ENCODE data around the gene CEACAM4. TPM values are rescaled to one million over a fixed set of nuclear protein-coding genes. Genes with fewer than 3 reads are reported as not detected.

Gene CEACAM4
- total RNA-seq, 2 experiments from 2014 or later: not detected

- no peaks in the 10 kb centered on the region for H3K36me3 Mint-ChIP-seq
- ChIA-PET CTCF (interaction anchor here (1.5 kb wide), 1 partner anchor 32 kb away, joined by 3 read pairs; no protein-coding TSS in a partner anchor), POLR2A (no interaction called here)
- H3K4me3 Mint-ChIP-seq: no peak overlapping the region
- DNase-seq: no peak
- intact Hi-C loops (cut with micrococcal nuclease): no loop called here
- no peaks in the 10 kb centered on the region for H3K4me1 Mint-ChIP-seq (ENCODE audit: low read depth)
- peaks cover 20% of the 10 kb centered on the region for H3K27me3 Mint-ChIP-seq
- H3K27ac Mint-ChIP-seq: no peak overlapping the region
- peaks cover 3% of the 10 kb centered on the region for H3K9me3 Mint-ChIP-seq
Measured at GRCh38 chr19:41615207-41615606, 11.7 kb downstream of the CEACAM4 start.

GRCh38 chr19:41612483-41612882 is 14.4 kb downstream of the CEACAM4 start:
- Mint-ChIP-seq H3K4me3 (no peak overlapping the region), H3K9me3 (peaks cover 3% of the 10 kb centered on the region), H3K27ac (no peak overlapping the region), H3K4me1 (ENCODE audit: low read depth) (no peaks in the 10 kb centered on the region), H3K36me3 (no peaks in the 10 kb centered on the region), H3K27me3 (peaks cover 17% of the 10 kb centered on the region)
- intact Hi-C loops (cut with micrococcal nuclease): no loop called here
- DNase-seq: no peak
- ChIA-PET POLR2A (no interaction called here), CTCF (no interaction called here)

GRCh38 chr19:41610789-41611188 is 16.1 kb downstream of the CEACAM4 start:
- DNase-seq: no peak
- CTCF ChIA-PET: interaction anchor here (0.5 kb wide), 1 partner anchor 31 kb away, joined by 3 read pairs; no protein-coding TSS in a partner anchor
- H3K4me3 Mint-ChIP-seq: no peak overlapping the region
- H3K36me3 Mint-ChIP-seq: no peaks in the 10 kb centered on the region
- H3K4me1 Mint-ChIP-seq (ENCODE audit: low read depth): no peaks in the 10 kb centered on the region
- intact Hi-C loops (cut with micrococcal nuclease): no loop called here
- peaks cover 3% of the 10 kb centered on the region for H3K9me3 Mint-ChIP-seq
- peaks cover 14% of the 10 kb centered on the region for H3K27me3 Mint-ChIP-seq
- POLR2A ChIA-PET: no interaction called here
- H3K27ac Mint-ChIP-seq: no peak overlapping the region

DNA sequence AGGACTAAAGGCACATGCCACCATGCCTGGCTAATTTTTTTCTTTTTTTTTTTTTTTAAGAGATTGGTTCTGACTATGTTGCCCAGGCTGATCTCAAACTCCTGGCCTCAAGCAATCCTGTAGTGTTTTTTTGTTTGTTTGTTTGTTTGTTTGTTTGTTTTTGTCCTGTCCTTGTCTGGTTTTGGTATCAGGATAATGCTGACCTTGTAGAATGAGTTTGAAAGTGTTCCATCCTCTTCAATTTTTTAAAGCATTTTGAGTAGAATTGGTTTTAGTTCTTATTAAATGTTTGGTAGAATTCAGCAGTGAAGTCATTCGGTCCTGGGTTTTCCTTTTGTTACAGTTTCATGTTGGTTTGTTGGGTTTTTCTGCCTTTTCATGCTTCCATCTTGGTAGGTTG is 19.2 kb downstream of the CEACAM4 start:
- Mint-ChIP-seq H3K27me3 (peaks cover 5% of the 10 kb centered on the region), H3K4me1 (ENCODE audit: low read depth) (no peaks in the 10 kb centered on the region), H3K36me3 (no peaks in the 10 kb centered on the region), H3K4me3 (no peak overlapping the region), H3K9me3 (no peaks in the 10 kb centered on the region), H3K27ac (no peak overlapping the region)
- ChIA-PET POLR2A (no interaction called here), CTCF (interaction anchor here (0.6 kb wide), 2 partner anchors 10 to 36 kb away, joined by 3 read pairs; no protein-coding TSS in a partner anchor)
- DNase-seq: no peak
- intact Hi-C loops (cut with micrococcal nuclease): no loop called here

- Mint-ChIP-seq H3K9me3 (no peaks in the 10 kb centered on the region), H3K36me3 (no peaks in the 10 kb centered on the region), H3K4me3 (no peak overlapping the region), H3K4me1 (ENCODE audit: low read depth) (no peaks in the 10 kb centered on the region), H3K27ac (no peak overlapping the region), H3K27me3 (peaks cover 5% of the 10 kb centered on the region)
- ChIA-PET POLR2A (no interaction called here), CTCF (interaction anchor here (2.9 kb wide), 1 partner anchor 10 kb away, joined by 12 read pairs; no protein-coding TSS in a partner anchor)
- intact Hi-C loops (cut with micrococcal nuclease): no loop called here
- peak; percentile 3 for DNase-seq
Measured at GRCh38 chr19:41606215-41606837, 20.5 kb downstream of the CEACAM4 start.

- Mint-ChIP-seq H3K27me3 (peaks cover 5% of the 10 kb centered on the region), H3K36me3 (no peaks in the 10 kb centered on the region), H3K4me3 (no peak overlapping the region), H3K27ac (no peak overlapping the region), H3K4me1 (ENCODE audit: low read depth) (no peaks in the 10 kb centered on the region), H3K9me3 (no peaks in the 10 kb centered on the region)
- intact Hi-C loops (cut with micrococcal nuclease): no loop called here
- DNase-seq: peak; percentile 2
- ChIA-PET CTCF (interaction anchor here (1.0 to 2.9 kb wide), 4 partner anchors 8 to 156 kb away, joined by 4 to 12 read pairs (median 6); no protein-coding TSS in a partner anchor), POLR2A (no interaction called here)
Measured at GRCh38 chr19:41604831-41605230, 22.0 kb downstream of the CEACAM4 start.

DNA sequence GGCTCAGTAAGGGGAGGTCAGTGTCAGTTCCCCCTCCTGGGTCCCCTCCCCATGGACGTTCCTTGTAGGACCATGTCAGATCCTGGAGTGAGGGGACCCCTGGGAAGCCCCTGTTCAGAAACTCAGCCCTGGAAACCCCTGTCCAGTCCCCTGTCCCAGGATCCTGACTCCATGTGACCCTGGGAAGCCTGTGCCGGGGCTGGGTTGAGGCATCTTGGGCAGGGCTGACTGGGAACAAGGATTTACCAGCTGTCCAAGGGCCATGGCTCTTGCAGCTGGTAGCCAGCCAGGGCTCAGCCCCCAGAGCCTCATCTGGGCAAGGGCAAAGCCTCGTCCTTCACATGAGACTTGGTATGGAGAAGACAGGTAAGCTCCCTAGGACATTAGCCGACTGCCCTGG is 25.1 kb downstream of the CEACAM4 start:
- Mint-ChIP-seq H3K36me3 (no peaks in the 10 kb centered on the region), H3K4me3 (no peak overlapping the region), H3K27me3 (peaks cover 9% of the 10 kb centered on the region), H3K27ac (no peak overlapping the region), H3K4me1 (ENCODE audit: low read depth) (peaks cover 3% of the 10 kb centered on the region), H3K9me3 (no peaks in the 10 kb centered on the region)
- peak; percentile 4 for DNase-seq
- CTCF ChIA-PET: interaction anchor here (0.7 to 1.1 kb wide), 3 partner anchors 36 to 50 kb away, joined by 3 to 5 read pairs (median 3); no protein-coding TSS in a partner anchor
- intact Hi-C loops (cut with micrococcal nuclease): no loop called here
- POLR2A ChIA-PET: no interaction called here

- ChIA-PET CTCF (interaction anchor here (0.8 to 3.7 kb wide), 7 partner anchors 30 to 159 kb away, joined by 3 to 19 read pairs (median 4); partner anchors contain the start of gene DMAC2), POLR2A (no interaction called here)
- no peaks in the 10 kb centered on the region for H3K9me3 Mint-ChIP-seq
- H3K4me3 Mint-ChIP-seq: no peak overlapping the region
- H3K36me3 Mint-ChIP-seq: no peaks in the 10 kb centered on the region
- peaks cover 12% of the 10 kb centered on the region for H3K4me1 Mint-ChIP-seq (ENCODE audit: low read depth)
- no peak overlapping the region for H3K27ac Mint-ChIP-seq
- intact Hi-C loops (cut with micrococcal nuclease): loop anchor here (10.0 kb wide), 1 partner anchor 395 kb away; no protein-coding TSS in a partner anchor
- peaks cover 11% of the 10 kb centered on the region for H3K27me3 Mint-ChIP-seq
- peak; percentile 5 for DNase-seq
Measured at GRCh38 chr19:41599175-41599966, 27.5 kb downstream of the CEACAM4 start.

- Mint-ChIP-seq H3K36me3 (no peaks in the 10 kb centered on the region), H3K27ac (no peak overlapping the region), H3K4me1 (ENCODE audit: low read depth) (peaks cover 12% of the 10 kb centered on the region), H3K4me3 (peak overlapping the region; percentile 42), H3K9me3 (no peaks in the 10 kb centered on the region), H3K27me3 (peaks cover 16% of the 10 kb centered on the region)
- CTCF ChIA-PET: interaction anchor here (0.7 to 6.4 kb wide), 28 partner anchors 8 to 393 kb away, joined by 3 to 92 read pairs (median 4); partner anchors contain the start of gene DMAC2
- POLR2A ChIA-PET: no interaction called here
- intact Hi-C loops (cut with micrococcal nuclease): loop anchor here (1.0 to 10.0 kb wide), 4 partner anchors 27 to 393 kb away; no protein-coding TSS in a partner anchor
- DNase-seq: peak; percentile 80
Measured at GRCh38 chr19:41597600-41598041, 29.3 kb downstream of the CEACAM4 start.

DNA sequence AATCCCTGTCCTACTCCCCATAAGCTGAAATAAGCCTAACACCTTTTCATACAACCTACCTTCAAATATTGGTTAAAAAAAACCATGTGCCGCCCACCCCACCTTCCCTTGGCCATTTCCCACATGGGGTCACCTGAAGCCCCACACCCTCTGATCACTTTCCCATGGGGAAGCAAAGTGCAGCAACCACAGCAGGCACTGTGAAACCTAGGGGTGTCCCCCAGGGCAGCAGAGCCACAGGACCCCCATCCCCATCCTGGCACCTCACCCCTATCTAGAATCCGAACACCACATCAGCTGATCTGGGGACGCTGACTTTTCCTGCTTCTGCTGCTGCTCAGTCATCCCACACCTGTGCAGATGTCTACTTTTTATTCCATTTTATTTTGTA is 31.0 kb downstream of the CEACAM4 start:
- Mint-ChIP-seq H3K4me1 (ENCODE audit: low read depth) (peaks cover 12% of the 10 kb centered on the region), H3K27ac (no peak overlapping the region), H3K9me3 (no peaks in the 10 kb centered on the region), H3K4me3 (no peak overlapping the region), H3K36me3 (no peaks in the 10 kb centered on the region), H3K27me3 (peaks cover 16% of the 10 kb centered on the region)
- CTCF ChIA-PET: interaction anchor here (0.9 to 6.4 kb wide), 12 partner anchors 10 to 403 kb away, joined by 3 to 92 read pairs (median 8); partner anchors contain the start of gene DMAC2
- POLR2A ChIA-PET: interaction anchor here (1.5 kb wide), 1 partner anchor 25 kb away, joined by 4 read pairs; no protein-coding TSS in a partner anchor
- DNase-seq: no peak
- intact Hi-C loops (cut with micrococcal nuclease): loop anchor here (1.0 to 10.0 kb wide), 5 partner anchors 25 to 391 kb away; no protein-coding TSS in a partner anchor

- intact Hi-C loops (cut with micrococcal nuclease): loop anchor here (1.0 to 10.0 kb wide), 3 partner anchors 33 to 391 kb away; no protein-coding TSS in a partner anchor
- Mint-ChIP-seq H3K36me3 (no peaks in the 10 kb centered on the region), H3K9me3 (no peaks in the 10 kb centered on the region), H3K4me1 (ENCODE audit: low read depth) (peaks cover 12% of the 10 kb centered on the region), H3K4me3 (no peak overlapping the region), H3K27ac (peak overlapping the region; percentile 18), H3K27me3 (peaks cover 16% of the 10 kb centered on the region)
- POLR2A ChIA-PET: interaction anchor here (1.5 kb wide), 1 partner anchor 25 kb away, joined by 4 read pairs; no protein-coding TSS in a partner anchor
- peak; percentile 86 for DNase-seq
- CTCF ChIA-PET: interaction anchor here (1.2 to 6.4 kb wide), 12 partner anchors 10 to 403 kb away, joined by 3 to 92 read pairs (median 10); partner anchors contain the start of gene DMAC2
Measured at GRCh38 chr19:41595258-41595889, 31.5 kb downstream of the CEACAM4 start.
